A673 (cell line): ENCODE results near the gene ACSL3. TPM values are rescaled to one million over a fixed set of nuclear protein-coding genes. Genes with fewer than 3 reads are reported as not detected.

Experiments used
- BruUV-seq: library from RNA; stranded (reverse); fragments of 400-500 nt; replicated peaks from 2 replicates; lab custom pipeline; 2021; lab: Mats Ljungman, UMichigan
- CTCF ChIA-PET: fragments of 300-600 bp; sonication (Branson Sonifier 250); formaldehyde crosslinking; loops from one replicate; lab custom pipeline; 2022; ENCODE audit warnings: antibody characterized with exemption; lab: Charles Lee
- POLR2A ChIA-PET: fragments of 300-600 bp; sonication (Branson Sonifier 250); formaldehyde crosslinking; loops from one replicate; lab custom pipeline; 2022; ENCODE audit warnings: antibody characterized with exemption; ENCODE audit not compliant: low non-redundant PET; lab: Charles Lee
- DNase-seq: peaks from one replicate; pipeline ENCODE4 v3.0.0-alpha.2; 2015; ENCODE audit warnings: low spot score
- H3K27ac ChIP-seq: fragments of 200-600 bp; sonication (generic); 2 replicates; pipeline ENCODE4 v1.5.1; 2016; ENCODE audit warnings: mixed run types, low read depth, mild to moderate bottlenecking, mixed read lengths, antibody characterized with exemption, low read length; ENCODE audit not compliant: poor library complexity, severe bottlenecking
- H3K27me3 ChIP-seq: fragments of 200-600 bp; sonication (generic); replicated peaks from 2 replicates; pipeline ENCODE4 v1.6.1; 2017; ENCODE audit warnings: mixed run types, low read depth, mild to moderate bottlenecking, mixed read lengths, antibody characterized with exemption, low read length; ENCODE audit not compliant: insufficient read depth, poor library complexity
- H3K36me3 ChIP-seq: fragments of 200-600 bp; sonication (generic); 2 replicates; pipeline ENCODE4 v1.6.1; 2016; ENCODE audit warnings: mixed run types, mild to moderate bottlenecking, mixed read lengths, antibody characterized with exemption, low read length; ENCODE audit not compliant: insufficient read depth, poor library complexity, severe bottlenecking
- H3K4me1 ChIP-seq: fragments of 200-600 bp; sonication (generic); 2 replicates; pipeline ENCODE4 v1.6.1; 2017; ENCODE audit warnings: mixed run types, mild to moderate bottlenecking, mixed read lengths, antibody characterized with exemption, low read length; ENCODE audit not compliant: insufficient read depth, poor library complexity, severe bottlenecking
- H3K4me3 ChIP-seq: fragments of 200-600 bp; sonication (generic); 2 replicates; pipeline ENCODE4 v1.5.1; 2016; ENCODE audit warnings: low read depth, mixed run types, mild to moderate bottlenecking, mixed read lengths, low read length; ENCODE audit not compliant: poor library complexity, severe bottlenecking
- H3K9me3 ChIP-seq: fragments of 200-600 bp; sonication (generic); 2 replicates; pipeline ENCODE4 v1.6.1; 2016; ENCODE audit warnings: mixed run types, low read depth, mild to moderate bottlenecking, mixed read lengths, antibody characterized with exemption, low read length; ENCODE audit not compliant: poor library complexity, severe bottlenecking
- EZH2 ChIP-seq: fragments of 200-600 bp; sonication (generic); IDR thresholded peaks from 2 replicates; pipeline ENCODE4 v1.6.1; 2017; ENCODE audit warnings: borderline replicate concordance, low read depth, mild to moderate bottlenecking, mixed read lengths, antibody characterized with exemption, low read length; ENCODE audit not compliant: poor library complexity, severe bottlenecking
- intact Hi-C: fragments of 100-400 bp; cut with micrococcal nuclease; formaldehyde crosslinking; loops from one replicate; pipeline ENCODE4 v1.10.0; 2022; ENCODE audit not compliant: unreplicated experiment
- total RNA-seq: library from RNA; stranded (reverse); gene quantifications from 2 replicates; pipeline ENCODE4 v1.2.3, GENCODE V29; 2021
- TF ChIP-seq, protein P1 (sequence below): fragments of 300-800, 200-600 bp; sonication (generic); conservative IDR thresholded peaks from 2 replicates; pipeline ENCODE4 v1.5.1; 2017; ENCODE audit warnings: low read depth, mild to moderate bottlenecking, antibody characterized with exemption, low read length, moderate library complexity, mixed read lengths

ACSL3 gene
- total RNA-seq, 1 experiment from 2014 or later = 163 TPM

DNA sequence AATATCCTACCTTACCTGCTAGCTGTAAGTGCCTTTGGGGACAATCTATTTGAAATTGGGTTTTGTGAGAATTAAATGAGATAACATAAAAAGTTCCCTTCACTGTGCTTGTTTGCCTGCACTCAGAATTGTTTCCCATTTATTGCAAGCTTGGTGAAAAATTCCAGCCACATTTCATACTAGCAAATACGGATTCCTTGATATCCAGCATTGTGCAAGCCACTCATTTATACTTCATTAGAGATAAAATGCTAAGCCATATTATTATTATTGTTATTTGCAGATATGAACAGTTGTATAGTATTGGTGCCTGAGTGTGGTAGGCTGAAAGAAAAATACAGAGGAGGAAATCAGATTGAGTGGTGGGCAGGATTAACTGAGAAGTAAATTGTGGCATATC lies 31.9 kb downstream of the ACSL3 start:
- no peaks in the 10 kb centered on the region for H3K27me3 ChIP-seq
- H3K4me3 ChIP-seq = peak overlapping the region; percentile 33
- intact Hi-C loops = no loop called here
- peak overlapping the region; percentile 92 for H3K27ac ChIP-seq
- no peak for TF ChIP-seq EZH2
- TF ChIP-seq, protein P1, sequence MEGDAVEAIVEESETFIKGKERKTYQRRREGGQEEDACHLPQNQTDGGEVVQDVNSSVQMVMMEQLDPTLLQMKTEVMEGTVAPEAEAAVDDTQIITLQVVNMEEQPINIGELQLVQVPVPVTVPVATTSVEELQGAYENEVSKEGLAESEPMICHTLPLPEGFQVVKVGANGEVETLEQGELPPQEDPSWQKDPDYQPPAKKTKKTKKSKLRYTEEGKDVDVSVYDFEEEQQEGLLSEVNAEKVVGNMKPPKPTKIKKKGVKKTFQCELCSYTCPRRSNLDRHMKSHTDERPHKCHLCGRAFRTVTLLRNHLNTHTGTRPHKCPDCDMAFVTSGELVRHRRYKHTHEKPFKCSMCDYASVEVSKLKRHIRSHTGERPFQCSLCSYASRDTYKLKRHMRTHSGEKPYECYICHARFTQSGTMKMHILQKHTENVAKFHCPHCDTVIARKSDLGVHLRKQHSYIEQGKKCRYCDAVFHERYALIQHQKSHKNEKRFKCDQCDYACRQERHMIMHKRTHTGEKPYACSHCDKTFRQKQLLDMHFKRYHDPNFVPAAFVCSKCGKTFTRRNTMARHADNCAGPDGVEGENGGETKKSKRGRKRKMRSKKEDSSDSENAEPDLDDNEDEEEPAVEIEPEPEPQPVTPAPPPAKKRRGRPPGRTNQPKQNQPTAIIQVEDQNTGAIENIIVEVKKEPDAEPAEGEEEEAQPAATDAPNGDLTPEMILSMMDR = no peak
- BruUV-seq = TSS peak; percentile 17
- ChIA-PET POLR2A (no interaction called here), CTCF (no interaction called here)
- H3K36me3 ChIP-seq = no peaks in the 10 kb centered on the region
- H3K4me1 ChIP-seq = peaks cover 54% of the 10 kb centered on the region
- no peaks in the 10 kb centered on the region for H3K9me3 ChIP-seq
- DNase-seq = no peak

DNA sequence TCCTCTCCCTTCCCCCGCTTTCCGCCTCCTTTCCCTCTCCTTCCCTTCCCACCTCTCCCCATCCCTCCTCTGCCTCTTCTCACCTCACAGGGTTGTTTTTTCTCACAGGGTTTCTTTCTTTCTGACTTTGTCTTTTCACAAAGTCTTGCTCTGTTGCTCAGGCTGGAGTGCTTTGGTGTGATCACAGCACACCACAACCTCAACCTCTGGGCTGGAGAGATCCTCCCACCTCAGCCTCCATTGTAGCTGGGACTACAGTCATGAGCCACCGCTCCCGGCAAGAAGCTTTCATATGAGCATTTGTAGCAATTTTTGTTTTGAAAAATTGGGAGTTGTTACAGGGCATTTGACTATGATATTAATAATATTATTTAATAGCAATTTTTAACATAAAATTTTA lies 32.9 kb downstream of the ACSL3 start:
- DNase-seq = no peak
- POLR2A ChIA-PET = no interaction called here
- Histone ChIP-seq H3K4me1 (peaks cover 54% of the 10 kb centered on the region), H3K36me3 (no peaks in the 10 kb centered on the region), H3K9me3 (no peaks in the 10 kb centered on the region), H3K4me3 (no peak overlapping the region), H3K27ac (peak overlapping the region; percentile 92), H3K27me3 (no peaks in the 10 kb centered on the region)
- no TSS peak for BruUV-seq
- no peak for TF ChIP-seq EZH2
- TF ChIP-seq, protein P1 = no peak
- CTCF ChIA-PET = interaction anchor here (0.6 kb wide), 1 partner anchor 192 kb away, joined by 3 read pairs; no protein-coding TSS in a partner anchor
- intact Hi-C loops = no loop called here

- no TSS peak for BruUV-seq
- H3K9me3 ChIP-seq = no peaks in the 10 kb centered on the region
- no peak overlapping the region for H3K27ac ChIP-seq
- CTCF ChIA-PET = interaction anchor here (1.2 kb wide), 1 partner anchor 8 kb away, joined by 4 read pairs; no protein-coding TSS in a partner anchor
- no peak overlapping the region for H3K4me3 ChIP-seq
- DNase-seq = no peak
- intact Hi-C loops = no loop called here
- no peak for TF ChIP-seq EZH2
- TF ChIP-seq, protein P1 = no peak
- peaks cover 58% of the 10 kb centered on the region for H3K4me1 ChIP-seq
- H3K27me3 ChIP-seq = no peaks in the 10 kb centered on the region
- no peaks in the 10 kb centered on the region for H3K36me3 ChIP-seq
- POLR2A ChIA-PET = no interaction called here
Measured at GRCh38 chr2:222895144-222895543, 34.3 kb downstream of the ACSL3 start.
